Left renal pelvis (tissue), 4 donors: Measurements from ENCODE around the gene NCL. TPM values are rescaled to one million over a fixed set of nuclear protein-coding genes. Genes with fewer than 3 reads are reported as not detected.
"Not testable (repeated sequence)": the region's sequence is repeated elsewhere in the genome, so short reads cannot be mapped to it uniquely, and the experiment has no call there.

Experiments used
- DNase-seq, 4 donors: peaks; one replicate each; pipeline ENCODE4 v3.0.0-alpha.2; 2013; ENCODE audit warnings: low read depth in 4 of 4, low spot score in 3 of 4
- polyA plus RNA-seq, 4 donors: library from polyadenylated mRNA; unstranded; fragments of 120-200 nt; gene quantifications; one replicate each; pipeline ENCODE4 v1.2.1, GENCODE V29; 2013; ENCODE audit not compliant: insufficient read length in 4 of 4

Gene NCL
- polyA plus RNA-seq, 4 donors = 931 to 1,288 (median 1,077) TPM

- no peak for DNase-seq
These were observed 6.1 kb upstream of the NCL start for GRCh38 chr2:231470246-231470900.

DNA sequence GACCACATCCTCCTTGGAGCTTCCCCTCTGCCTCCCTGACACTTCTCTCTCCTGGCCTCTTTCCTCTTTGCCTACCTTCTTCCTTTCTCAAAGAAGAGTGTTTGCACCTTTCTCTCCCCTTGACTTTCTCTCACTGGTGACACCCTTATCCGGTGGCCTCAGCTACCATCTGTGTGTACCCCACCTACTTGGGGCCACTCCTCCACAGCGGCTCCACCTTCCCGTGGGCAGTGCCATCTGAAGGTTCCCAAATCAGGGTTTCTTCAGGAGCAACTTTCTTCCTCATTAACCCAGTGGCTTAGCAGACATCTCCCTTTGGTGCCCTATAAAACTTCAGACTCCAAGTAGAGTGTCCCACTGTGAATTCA is 5.3 kb upstream of the NCL start:
- DNase-seq = no peak

- no peak for DNase-seq
These were observed 3.6 kb upstream of the NCL start for GRCh38 chr2:231467613-231468530.

DNA sequence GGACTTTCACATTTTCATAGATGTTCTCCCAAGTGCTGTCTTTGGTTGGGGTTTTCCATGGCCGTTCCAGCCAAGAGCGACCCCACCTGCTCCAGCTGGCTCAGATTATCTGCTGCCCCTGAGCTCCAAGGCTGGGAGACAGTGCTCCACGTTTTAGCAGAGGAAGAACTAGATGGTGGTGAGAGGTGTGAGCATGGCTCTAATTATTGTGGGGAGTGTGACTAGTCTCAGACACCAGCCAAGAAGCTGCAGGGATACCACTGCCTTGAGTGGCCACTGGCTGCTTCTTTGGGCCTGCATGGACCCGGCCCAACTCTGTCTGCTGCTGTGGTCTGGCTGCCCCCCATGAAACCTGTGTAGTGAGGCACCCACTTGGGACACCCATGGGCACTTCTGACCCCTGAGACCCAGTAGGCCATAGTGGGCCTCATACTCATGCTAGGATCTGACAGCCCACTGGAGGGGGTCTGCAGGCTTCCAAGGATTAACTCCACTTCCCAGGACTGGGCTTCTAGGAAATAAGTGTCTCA is 2.8 kb upstream of the NCL start:
- DNase-seq = no peak

- DNase-seq = peak; percentile 46 to 95 (median 94)
These were observed 574 bp upstream of the NCL start for GRCh38 chr2:231464576-231465540.

- DNase-seq = no peak
These were observed 1.4 kb downstream of the NCL start for GRCh38 chr2:231462729-231463465.

DNA sequence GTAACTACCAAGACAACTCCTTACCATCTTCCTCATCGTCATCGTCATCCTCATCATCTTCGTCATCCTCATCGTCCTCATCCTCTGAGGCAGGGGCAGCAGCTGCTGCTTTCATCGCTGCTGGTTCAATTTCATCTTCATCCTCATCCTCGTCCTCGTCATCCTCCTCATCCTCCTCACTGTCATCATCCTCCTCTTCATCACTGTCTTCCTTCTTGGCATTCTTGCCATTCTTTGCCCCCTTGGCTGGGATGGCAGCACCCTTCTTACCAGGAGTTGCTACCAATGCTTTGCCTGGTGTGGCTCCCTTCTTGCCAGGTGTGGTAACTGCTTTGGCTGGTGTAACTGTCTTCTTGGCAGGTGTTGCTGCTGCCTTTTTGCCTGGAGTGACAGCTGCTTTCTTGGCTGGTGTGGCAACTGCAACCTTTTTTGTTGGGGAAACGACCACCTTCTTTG is 2.7 kb downstream of the NCL start:
- DNase-seq = no peak

DNA sequence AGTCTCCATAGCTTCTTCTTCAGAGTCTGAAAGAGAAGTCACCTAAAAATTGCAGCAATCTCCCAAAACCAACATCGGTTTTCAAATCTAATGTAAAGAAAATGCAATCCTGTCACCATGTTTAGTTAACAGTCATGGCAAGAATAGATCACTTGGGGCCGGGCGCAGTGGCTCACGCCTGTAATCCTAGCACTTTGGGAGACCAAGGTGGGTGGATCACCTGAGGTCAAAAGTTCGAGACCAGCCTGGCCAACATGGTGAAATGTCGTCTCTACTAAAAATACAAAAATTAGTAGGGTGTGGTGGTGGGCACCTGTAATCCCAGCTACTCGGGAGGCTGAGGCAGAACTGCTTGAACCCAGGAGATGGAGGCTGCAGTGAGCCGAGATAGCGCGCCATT is 3.4 kb downstream of the NCL start:
- not testable (repeated sequence) for DNase-seq

- DNase-seq = no peak
These were observed 4.0 kb downstream of the NCL start for GRCh38 chr2:231460073-231460835.

DNA sequence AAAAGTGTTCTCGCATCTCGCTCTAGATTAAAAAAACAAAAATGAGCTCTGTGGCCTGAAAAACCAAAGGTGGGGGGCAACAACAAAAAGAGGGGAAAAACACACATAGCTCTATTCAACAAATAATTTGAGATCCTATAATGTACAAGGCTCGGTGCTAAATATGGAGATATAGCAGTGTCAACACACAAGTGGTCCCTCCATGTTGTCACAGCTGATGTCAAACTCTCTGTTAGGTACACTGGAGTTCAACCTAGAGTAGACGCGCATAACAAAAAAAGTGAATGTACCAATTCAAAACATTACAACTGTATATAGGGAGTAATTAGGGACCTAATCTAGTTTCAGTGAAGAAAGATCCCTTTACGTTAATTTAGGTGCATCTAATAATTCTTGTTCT is 5.9 kb downstream of the NCL start:
- DNase-seq = no peak

GRCh38 chr2:231457101-231457500 is 7.2 kb downstream of the NCL start:
- DNase-seq = no peak

GRCh38 chr2:231456295-231457004 is 7.8 kb downstream of the NCL start:
- no peak for DNase-seq

DNA sequence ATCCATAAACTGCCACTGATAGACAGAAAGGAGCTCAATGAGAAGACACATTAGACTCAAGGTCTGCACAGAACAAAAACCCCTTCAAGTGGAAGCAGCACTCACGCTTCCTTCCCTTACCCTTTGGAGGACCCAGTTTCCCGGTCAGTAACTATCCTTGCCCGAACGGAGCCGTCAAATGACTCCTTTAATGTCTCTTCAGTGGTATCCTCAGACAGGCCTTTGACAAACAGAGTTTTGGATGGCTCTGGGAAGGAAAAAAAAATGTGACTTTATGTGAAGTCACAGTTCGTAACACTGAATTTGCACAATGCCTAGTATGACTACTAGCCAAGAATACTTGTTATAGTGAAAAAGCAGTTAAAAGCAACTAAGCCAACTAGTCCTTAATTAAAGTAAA is 8.4 kb downstream of the NCL start:
- no peak for DNase-seq

DNA sequence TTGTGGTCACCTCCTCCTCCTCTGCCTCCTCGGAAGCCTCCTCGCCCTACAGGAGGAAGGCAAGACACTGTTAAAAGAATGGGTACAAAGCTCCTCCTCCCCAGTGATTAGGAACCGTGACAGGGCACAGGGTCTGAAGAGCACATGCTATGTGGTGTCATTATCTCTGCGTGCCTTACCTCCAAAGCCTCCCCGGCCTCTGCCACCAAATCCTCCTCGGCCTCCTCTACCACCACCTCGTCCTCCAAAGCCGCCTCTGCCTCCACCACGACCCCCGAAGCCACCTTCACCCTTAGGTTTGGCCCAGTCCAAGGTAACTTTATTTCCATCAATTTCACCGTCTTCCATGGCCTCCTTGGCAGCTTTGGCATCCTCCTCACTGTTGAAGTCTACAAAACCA is 9.1 kb downstream of the NCL start:
- DNase-seq = no peak

DNA sequence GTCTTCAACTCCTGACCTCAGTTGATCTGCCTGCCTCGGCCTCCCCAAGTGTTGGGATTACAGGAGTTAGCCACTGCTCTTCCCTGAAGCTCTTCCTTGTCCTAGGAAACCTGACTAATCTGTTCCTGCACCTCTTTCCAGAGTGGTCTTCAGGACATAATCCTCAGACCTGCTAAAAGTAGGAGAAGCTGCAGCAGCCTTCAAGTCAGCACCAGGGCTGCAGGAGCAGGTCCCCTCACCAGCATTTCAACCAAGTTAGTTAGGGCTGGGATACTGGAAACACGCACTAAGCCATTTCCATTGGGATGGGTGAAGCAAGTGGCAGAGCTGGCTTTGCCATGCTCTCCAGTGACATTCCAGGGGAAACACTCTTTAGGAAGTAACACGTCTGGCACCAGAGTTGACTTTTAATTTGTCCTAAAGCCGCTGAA is 9.9 kb downstream of the NCL start:
- DNase-seq = no peak

- DNase-seq = no peak
These were observed 11.3 kb downstream of the NCL start for GRCh38 chr2:231452799-231453508.

DNA sequence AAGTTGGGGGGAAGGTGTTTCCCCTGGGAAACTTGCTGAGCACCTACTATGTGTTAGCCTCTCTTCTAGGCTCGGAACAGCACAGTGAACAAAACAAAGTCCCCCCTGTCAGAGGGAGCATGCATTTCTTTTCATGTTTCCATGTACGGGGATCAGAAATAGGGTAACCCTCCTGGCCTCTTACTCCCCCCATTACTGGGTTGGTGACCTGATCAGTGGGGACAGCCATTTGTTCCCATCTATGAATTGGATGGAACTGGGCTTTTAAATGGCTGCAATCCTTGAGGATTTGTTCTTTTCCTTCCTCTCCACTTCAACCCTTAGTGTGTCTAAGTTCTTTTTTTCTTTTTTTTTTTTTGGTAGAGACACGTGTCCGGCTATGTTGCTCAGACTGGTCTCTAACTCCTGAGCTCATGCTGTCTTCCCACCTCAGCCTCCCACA is 13.7 kb downstream of the NCL start:
- DNase-seq = no peak
